HG03571 (cell line): ENCODE results near the gene COPB2.
"Not testable (repeated sequence)": the region's sequence is repeated elsewhere in the genome, so short reads cannot be mapped to it uniquely, and the experiment has no call there.

Experiments used
- ATAC-seq: cut with Tn5 transposase; IDR thresholded peaks from one replicate; pipeline ENCODE4 v1.9.1; 2021; ENCODE audit not compliant: unreplicated experiment

Gene COPB2

GRCh38 chr3:139389552-139390368 lies at the start of gene COPB2:
TSS of gene COPB2 (minus strand) at chr3:139389647. CDS start at chr3:139389550, 97 bp downstream.
- ATAC-seq: peak; percentile 98

- no peak for ATAC-seq
Measured at GRCh38 chr3:139434764-139435307, 45.4 kb upstream of the COPB2 start.

- ATAC-seq: no peak
Measured at GRCh38 chr3:139434228-139434627, 44.8 kb upstream of the COPB2 start.

DNA sequence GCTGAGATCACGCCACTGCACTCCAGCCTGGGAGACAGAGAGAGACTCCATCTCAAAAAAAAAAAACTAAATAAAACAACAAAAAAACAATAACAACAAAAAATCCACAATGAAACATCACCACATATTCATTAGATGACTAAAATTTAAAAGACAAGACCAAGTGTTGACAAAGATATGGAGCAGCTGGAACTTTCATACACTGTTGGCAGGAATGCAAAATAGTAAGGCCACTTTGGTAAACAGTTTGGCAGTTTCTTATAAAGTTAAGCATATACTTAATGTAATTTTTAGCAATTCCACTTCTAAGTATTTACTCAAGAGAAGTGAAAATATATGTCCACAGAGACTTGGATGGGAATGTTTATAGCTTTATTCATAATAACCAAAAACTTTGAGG lies 43.6 kb upstream of the COPB2 start:
- no peak for ATAC-seq

GRCh38 chr3:139430493-139430892 lies 41.0 kb upstream of the COPB2 start:
- ATAC-seq: no peak

GRCh38 chr3:139427283-139428060 lies 38.0 kb upstream of the COPB2 start:
- peak; percentile 81 for ATAC-seq

- no peak for ATAC-seq
Measured at GRCh38 chr3:139425745-139426400, 36.4 kb upstream of the COPB2 start.

DNA sequence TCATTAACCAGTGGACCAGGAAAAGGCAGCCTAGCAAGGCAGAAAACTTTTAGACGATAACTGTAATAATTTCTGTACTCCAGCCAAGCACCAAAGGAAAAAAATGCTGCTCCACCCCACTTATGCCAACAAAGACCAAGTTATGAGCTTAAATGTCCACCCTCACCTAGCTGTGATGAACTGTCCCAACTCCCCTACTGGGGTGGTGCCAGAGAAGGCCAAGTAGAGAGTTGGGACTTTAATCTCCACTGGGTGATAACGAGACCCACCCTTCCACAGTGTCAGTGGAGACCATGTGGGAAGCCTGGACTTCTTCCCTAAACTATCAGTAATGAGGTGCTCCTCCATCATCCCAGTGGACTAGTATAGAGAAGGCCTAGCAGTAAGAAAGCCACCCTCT lies 33.8 kb upstream of the COPB2 start:
- no peak for ATAC-seq

DNA sequence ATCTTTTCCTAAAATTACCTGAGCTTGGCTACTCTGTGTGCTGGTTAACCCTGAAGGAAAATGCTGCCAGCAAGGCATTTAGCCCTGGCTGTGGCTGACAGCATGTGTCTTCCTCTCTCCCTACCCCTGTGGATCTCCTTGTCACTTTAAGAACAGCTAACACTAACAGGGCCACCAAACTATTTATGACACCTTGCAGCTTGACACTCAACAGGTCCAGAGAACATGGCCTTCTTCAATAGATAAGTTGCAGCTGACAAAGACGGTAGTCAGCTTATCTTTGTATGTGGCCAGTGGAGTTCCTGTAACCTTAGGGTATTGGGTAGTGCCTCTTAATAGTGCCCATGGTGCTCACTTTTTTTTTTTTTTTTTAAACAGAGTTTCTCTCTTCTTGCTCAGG lies 32.0 kb upstream of the COPB2 start:
- no peak for ATAC-seq

- no peak for ATAC-seq
Measured at GRCh38 chr3:139421040-139421439, 31.6 kb upstream of the COPB2 start.

DNA sequence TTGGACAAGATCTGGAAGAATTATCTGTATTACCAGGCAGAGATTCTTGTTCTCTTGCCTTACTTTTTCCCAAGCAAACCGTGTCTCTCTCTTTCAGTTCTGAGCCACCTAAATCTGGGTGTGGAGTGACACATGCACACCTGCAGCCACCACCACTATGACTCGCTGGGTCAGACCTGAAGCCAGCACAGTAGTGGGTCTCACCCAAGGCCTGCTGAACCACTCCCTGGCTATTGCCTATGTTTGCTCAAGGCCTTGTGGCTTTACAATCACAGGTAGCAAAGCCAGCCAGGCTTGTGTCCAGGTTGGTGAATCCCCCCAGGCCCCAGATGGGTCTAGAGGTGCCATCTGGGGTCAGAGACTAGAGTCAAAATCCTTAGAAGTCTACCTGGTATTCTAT lies 28.7 kb upstream of the COPB2 start:
- no peak for ATAC-seq

GRCh38 chr3:139416275-139416674 lies 26.8 kb upstream of the COPB2 start:
- no peak for ATAC-seq

DNA sequence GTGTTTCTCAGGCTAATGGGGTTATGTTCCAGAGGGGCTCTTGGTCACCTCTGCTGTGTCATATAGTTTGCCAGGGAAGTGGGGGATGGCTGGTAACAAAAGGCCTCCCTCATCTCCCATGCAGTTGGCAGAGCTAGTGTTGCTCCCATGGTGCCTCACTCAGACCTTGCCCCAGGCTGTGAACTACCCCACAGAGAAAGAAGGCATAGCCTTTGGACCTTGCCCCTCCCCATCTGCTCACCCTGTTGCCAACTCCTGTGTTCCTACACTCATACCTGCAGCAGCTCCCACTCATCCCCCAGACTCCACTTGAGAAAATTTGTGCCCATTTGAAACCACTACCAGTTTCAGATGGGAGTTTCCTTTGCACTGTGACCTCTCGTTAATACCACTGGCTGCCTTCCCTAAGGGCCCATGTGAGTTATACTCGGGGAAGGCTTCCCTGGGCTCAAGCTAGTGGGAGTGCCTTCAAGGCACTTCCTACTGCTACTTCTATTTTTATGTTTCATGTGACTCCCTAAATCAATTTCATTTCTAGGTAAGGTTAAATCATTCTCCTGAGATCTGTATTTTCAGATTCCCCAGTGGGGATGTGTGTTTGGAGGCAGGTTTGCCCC lies 25.3 kb upstream of the COPB2 start:
- no peak for ATAC-seq

DNA sequence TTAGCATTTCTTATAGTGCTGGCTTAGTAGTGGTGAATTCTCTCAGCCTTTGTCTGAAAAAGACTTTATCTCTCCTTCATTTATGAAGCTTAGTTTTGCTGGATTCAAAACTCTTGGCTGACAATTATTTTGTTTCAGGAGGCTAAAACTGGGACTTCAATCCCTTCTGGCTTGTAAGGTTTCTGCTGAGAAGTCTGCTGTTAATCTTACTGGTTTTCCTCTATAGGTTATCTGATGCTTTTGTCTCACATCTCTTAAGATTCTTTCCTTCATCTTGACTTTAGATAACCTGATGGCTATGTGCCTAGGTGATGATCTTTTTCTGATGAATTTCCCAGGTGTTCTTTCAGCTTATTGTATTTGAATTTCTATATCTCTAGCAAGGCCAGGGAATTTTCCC lies 23.4 kb upstream of the COPB2 start:
- ATAC-seq: not testable (repeated sequence)

DNA sequence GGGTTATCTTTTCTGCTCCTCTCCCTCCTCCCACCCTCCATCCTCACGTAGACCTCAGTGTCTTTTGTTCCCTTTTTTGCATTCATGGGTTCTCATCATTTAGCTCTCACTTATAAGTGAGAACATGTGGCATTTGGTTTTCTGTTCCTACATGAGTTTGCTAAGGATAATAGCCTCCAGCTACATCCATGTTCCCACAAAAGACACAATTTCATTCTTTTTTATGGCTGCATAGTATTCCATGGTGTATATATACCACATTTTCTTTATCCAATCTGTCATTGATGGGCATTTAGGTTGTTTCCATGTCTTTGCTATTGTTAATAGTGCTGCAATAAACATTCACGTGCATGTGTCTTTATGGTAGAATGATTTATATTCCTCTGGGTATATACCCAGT lies 11.7 kb upstream of the COPB2 start:
- ATAC-seq: not testable (repeated sequence)

DNA sequence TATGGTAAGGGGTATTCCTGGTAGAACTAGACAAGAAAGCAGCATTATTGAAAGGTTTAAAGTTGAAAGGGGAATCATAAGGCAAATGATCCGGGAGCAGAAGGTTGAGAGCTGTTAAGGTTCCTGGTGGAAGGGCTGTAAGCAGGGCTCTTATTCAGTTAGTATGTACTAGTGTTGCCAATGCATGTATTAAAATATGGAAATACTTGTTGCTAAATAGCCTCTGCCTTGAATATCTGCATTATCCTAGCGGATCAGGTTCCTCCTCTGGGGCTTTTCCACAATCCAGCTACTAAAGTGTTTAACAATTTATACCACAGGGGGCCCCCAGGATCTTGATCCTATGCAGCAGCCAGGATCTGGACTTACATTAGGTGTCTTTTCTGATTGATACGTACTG lies 7.3 kb upstream of the COPB2 start:
- no peak for ATAC-seq

DNA sequence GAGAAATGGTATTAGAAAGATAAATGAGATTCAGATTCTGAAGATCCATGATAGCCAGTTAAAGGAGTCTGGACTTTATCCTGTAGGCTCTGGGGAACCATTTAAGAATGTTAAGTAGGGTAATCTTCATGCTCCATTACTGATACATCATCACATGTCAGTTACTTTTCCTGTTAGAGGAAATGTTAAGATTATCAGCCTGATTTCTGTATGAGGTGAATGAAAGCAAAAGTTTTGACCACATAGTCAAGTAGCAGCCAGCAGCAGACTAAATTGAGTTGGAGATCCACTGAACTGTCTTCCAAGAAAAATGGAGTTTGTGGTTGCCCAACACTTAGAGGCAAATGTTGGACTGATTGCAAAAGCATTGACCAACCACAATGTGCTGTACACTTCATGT lies 4.7 kb upstream of the COPB2 start:
- no peak for ATAC-seq

- ATAC-seq: no peak
Measured at GRCh38 chr3:139388821-139389551, 461 bp downstream of the COPB2 start.

- ATAC-seq: no peak
Measured at GRCh38 chr3:139388077-139388476, 1.4 kb downstream of the COPB2 start.

DNA sequence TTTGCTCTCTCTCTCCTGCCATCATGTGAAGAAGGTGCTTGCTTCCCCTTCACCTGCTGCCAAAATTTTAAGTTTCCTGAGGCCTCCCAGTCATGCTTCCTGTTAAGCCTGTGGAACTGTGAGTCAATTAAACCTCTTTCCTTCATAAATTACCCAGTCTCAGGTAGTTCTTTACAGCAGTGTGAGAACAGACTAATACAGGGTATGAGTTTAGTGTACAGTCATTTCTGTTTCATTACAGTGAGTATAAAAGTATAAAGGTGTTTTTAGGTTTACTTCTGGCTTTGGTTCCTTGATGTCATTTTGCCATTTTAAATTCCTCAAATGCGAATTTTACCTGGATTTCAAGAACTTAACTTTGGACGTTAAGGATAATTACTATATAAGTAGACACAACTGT lies 7.2 kb downstream of the COPB2 start:
- ATAC-seq: not testable (repeated sequence)
